Hepatocyte (in vitro differentiated cells): Measurements from ENCODE around the gene POLE2. TPM values are rescaled to one million over a fixed set of nuclear protein-coding genes. Genes with fewer than 3 reads are reported as not detected.

Source experiments
- DNase-seq: peaks from one replicate; pipeline ENCODE4 v3.0.0-alpha.2; 2016; ENCODE audit warnings: low spot score
- H2AFZ ChIP-seq: fragments of 200-600 bp; sonication (generic); 2 replicates; pipeline ENCODE4 v1.6.0; 2016; ENCODE audit warnings: antibody characterized with exemption, mild to moderate bottlenecking
- H3K27ac ChIP-seq: fragments of 200-600 bp; sonication (generic); 2 replicates; pipeline ENCODE4 v1.5.1; 2016; ENCODE audit warnings: mild to moderate bottlenecking
- H3K27me3 ChIP-seq: fragments of 200-600 bp; sonication (generic); 2 replicates; pipeline ENCODE4 v1.6.1; 2016
- H3K36me3 ChIP-seq: fragments of 200-600 bp; sonication (generic); replicated peaks from 2 replicates; pipeline ENCODE4 v1.5.1; 2016; ENCODE audit warnings: low read depth; ENCODE audit not compliant: insufficient read depth
- H3K4me1 ChIP-seq: fragments of 200-600 bp; sonication (generic); 2 replicates; pipeline ENCODE4 v1.5.1; 2016; ENCODE audit warnings: mild to moderate bottlenecking, moderate library complexity; ENCODE audit not compliant: insufficient read depth
- H3K4me2 ChIP-seq: fragments of 200-600 bp; sonication (generic); 2 replicates; pipeline ENCODE4 v1.6.0; 2016
- H3K4me3 ChIP-seq: fragments of 200-600 bp; sonication (generic); 2 replicates; pipeline ENCODE4 v1.5.1; 2016; ENCODE audit warnings: mild to moderate bottlenecking
- H3K79me2 ChIP-seq: fragments of 200-600 bp; sonication (generic); 2 replicates; pipeline ENCODE4 v1.6.0; 2017; ENCODE audit warnings: mild to moderate bottlenecking
- H3K9me2 ChIP-seq: fragments of 200-600 bp; sonication (generic); replicated peaks from 2 replicates; pipeline ENCODE4 v1.6.0; 2017; ENCODE audit warnings: mild to moderate bottlenecking; ENCODE audit not compliant: insufficient read depth
- H3K9me3 ChIP-seq: fragments of 200-600 bp; sonication (generic); 2 replicates; pipeline ENCODE4 v1.5.1; 2016; ENCODE audit warnings: low read depth, mild to moderate bottlenecking
- H4K20me1 ChIP-seq: fragments of 200-600 bp; sonication (generic); 2 replicates; pipeline ENCODE4 v1.6.0; 2016; ENCODE audit warnings: mild to moderate bottlenecking; ENCODE audit not compliant: insufficient read depth, poor library complexity, severe bottlenecking
- CTCF ChIP-seq: fragments of 200-600 bp; sonication (generic); IDR thresholded peaks from 2 replicates; pipeline ENCODE4 v1.5.1; 2016; ENCODE audit warnings: antibody characterized with exemption, mild to moderate bottlenecking; ENCODE audit not compliant: poor library complexity
- EZH2 ChIP-seq: fragments of 200-600 bp; sonication (generic); IDR thresholded peaks from 2 replicates; pipeline ENCODE4 v1.6.1; 2016; ENCODE audit warnings: antibody characterized with exemption, mild to moderate bottlenecking, borderline replicate concordance
- EZH2phosphoT487 ChIP-seq: fragments of 200-600 bp; sonication (generic); IDR thresholded peaks from one replicate; pipeline ENCODE4 v1.6.1; 2018; ENCODE audit warnings: antibody characterized with exemption, mild to moderate bottlenecking, low read depth, moderate library complexity; ENCODE audit not compliant: unreplicated experiment, severe bottlenecking
- WGBS: methylation state at CpG from one replicate; pipeline ENCODE4 v1.1.6; 2016; ENCODE audit warnings: low lambda C conversion rate; ENCODE audit errors: missing lambda C conversion rate; 5-methylcytosine and 5-hydroxymethylcytosine counted together
- polyA plus RNA-seq: library from polyadenylated mRNA; unstranded; fragments of >200 nt; fragmentation: Nextera tagmentation; extraction: Ambion mirVana; gene quantifications from 2 replicates; pipeline ENCODE4 v1.2.1, GENCODE V29; 2016
- small RNA-seq: library from RNA; depleted of rRNA; stranded (forward); fragments of <200 nt; gene quantifications from one replicate; pipeline ENCODE3, GENCODE V24; 2014
- total RNA-seq: library from RNA; depleted of rRNA; stranded (reverse); fragments of >200 nt; gene quantifications from 2 replicates; pipeline ENCODE4 v1.2.3, GENCODE V29; 2014

Gene POLE2
- total and polyA plus RNA-seq, 2 experiments from 2014 or later, result 3.9 to 7.6 TPM

- Histone ChIP-seq H3K79me2 (peaks cover 9% of the 10 kb centered on the region), H4K20me1 (no peaks in the 10 kb centered on the region), H3K9me3 (no peaks in the 10 kb centered on the region), H2AFZ (no peak overlapping the region), H3K4me1 (peaks cover 17% of the 10 kb centered on the region), H3K27ac (peak overlapping the region; percentile 54), H3K36me3 (no peaks in the 10 kb centered on the region), H3K9me2 (no peaks in the 10 kb centered on the region), H3K4me3 (no peak overlapping the region), H3K4me2 (peak overlapping the region; percentile 47), H3K27me3 (no peaks in the 10 kb centered on the region)
- TF ChIP-seq CTCF, result no peak
- no peak for TF ChIP-seq EZH2phosphoT487
- no peak for TF ChIP-seq EZH2
- DNase-seq, result peak; percentile 68
- 16% methylated on average over 4 of the region's 4 CpGs for WGBS
Measured at GRCh38 chr14:49594347-49595091, 93.5 kb downstream of the POLE2 start.

Small RNAs within 50 kb of the gene (small RNA-seq; reads per million reads assigned to genes)
- gene AL139099.3 (not detected), gene RNU6ATAC30P (not detected)

Other genes with a start within 250 kb of the POLE2 start
- 3,841 and 4,104 TPM in 2 replicates for gene RPS29, start 101.8 kb downstream of the POLE2 start, total RNA-seq
- gene RPS29, start 101.8 kb downstream of the POLE2 start, polyA plus RNA-seq, result 875 and 983 TPM in 2 replicates
- 10.1 and 15.4 TPM in 2 replicates for gene LRR1, start 89.3 kb downstream of the POLE2 start, total RNA-seq
- 10.6 and 14.8 TPM in 2 replicates for gene LRR1, start 89.3 kb downstream of the POLE2 start, polyA plus RNA-seq
- gene RPL36AL, start 67.6 kb downstream of the POLE2 start, total RNA-seq, result 175 and 208 TPM in 2 replicates
- 277 TPM in 2 replicates for gene RPL36AL, start 67.6 kb downstream of the POLE2 start, polyA plus RNA-seq
- 74.9 and 81.3 TPM in 2 replicates for gene MGAT2, start 67.4 kb downstream of the POLE2 start, total RNA-seq
- 39.4 and 53.5 TPM in 2 replicates for gene MGAT2, start 67.4 kb downstream of the POLE2 start, polyA plus RNA-seq
- 16.7 and 19.8 TPM in 2 replicates for gene DNAAF2, start 53.0 kb downstream of the POLE2 start, total RNA-seq
- gene DNAAF2, start 53.0 kb downstream of the POLE2 start, polyA plus RNA-seq, result 17.6 and 20.6 TPM in 2 replicates
- gene KLHDC1, start 4.9 kb upstream of the POLE2 start, total RNA-seq, result 4.6 and 6.7 TPM in 2 replicates
- gene KLHDC1, start 4.9 kb upstream of the POLE2 start, polyA plus RNA-seq, result 1.2 and 5.4 TPM in 2 replicates
- 114 and 118 TPM in 2 replicates for gene KLHDC2, start 79.9 kb upstream of the POLE2 start, total RNA-seq
- 122 and 140 TPM in 2 replicates for gene KLHDC2, start 79.9 kb upstream of the POLE2 start, polyA plus RNA-seq
- 34.0 and 62.9 TPM in 2 replicates for gene NEMF, start 164.6 kb upstream of the POLE2 start, total RNA-seq
- 49.5 and 69.9 TPM in 2 replicates for gene NEMF, start 164.6 kb upstream of the POLE2 start, polyA plus RNA-seq
- 64.8 and 67.6 TPM in 2 replicates for gene ARF6, start 204.9 kb upstream of the POLE2 start, total RNA-seq
- 52.1 and 53.9 TPM in 2 replicates for gene ARF6, start 204.9 kb upstream of the POLE2 start, polyA plus RNA-seq